DMS153 (cell line): ENCODE results near the gene MYNN.
"Not testable (repeated sequence)": the region's sequence is repeated elsewhere in the genome, so short reads cannot be mapped to it uniquely, and the experiment has no call there.

ENCODE experiments used
- DNase-seq: peaks from one replicate; lab custom pipeline; 2025; lab: John Stamatoyannopoulos, UW

Gene MYNN

GRCh38 chr3:169772897-169773816, at the start of gene MYNN:
Gene MYNN (plus strand): TSS chr3:169773396. CDS start chr3:169774296, 900 bp downstream.
- peak; percentile 78 for DNase-seq

DNA sequence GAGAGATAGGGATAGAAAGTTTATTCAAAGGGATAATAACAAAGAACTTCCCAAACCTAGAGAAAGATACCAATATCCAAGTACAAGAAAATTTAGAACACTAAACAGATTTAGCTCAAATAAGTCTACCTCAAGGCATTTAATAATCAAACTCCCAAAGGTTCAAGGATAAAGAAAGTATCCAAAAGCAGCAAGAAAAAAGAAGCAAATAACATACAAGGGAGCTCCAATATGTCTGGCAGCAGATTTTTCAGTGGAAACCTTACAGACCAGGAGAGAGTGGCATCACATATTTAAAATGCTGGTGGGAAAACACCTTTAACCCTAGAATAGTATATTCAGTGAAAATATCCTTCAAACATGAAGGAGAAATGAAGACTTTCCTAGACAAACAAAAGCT, 41.3 kb upstream of the MYNN start:
- not testable (repeated sequence) for DNase-seq

GRCh38 chr3:169739067-169739466, 34.1 kb upstream of the MYNN start:
- no peak for DNase-seq

GRCh38 chr3:169744366-169745054, 28.7 kb upstream of the MYNN start:
- no peak for DNase-seq

DNA sequence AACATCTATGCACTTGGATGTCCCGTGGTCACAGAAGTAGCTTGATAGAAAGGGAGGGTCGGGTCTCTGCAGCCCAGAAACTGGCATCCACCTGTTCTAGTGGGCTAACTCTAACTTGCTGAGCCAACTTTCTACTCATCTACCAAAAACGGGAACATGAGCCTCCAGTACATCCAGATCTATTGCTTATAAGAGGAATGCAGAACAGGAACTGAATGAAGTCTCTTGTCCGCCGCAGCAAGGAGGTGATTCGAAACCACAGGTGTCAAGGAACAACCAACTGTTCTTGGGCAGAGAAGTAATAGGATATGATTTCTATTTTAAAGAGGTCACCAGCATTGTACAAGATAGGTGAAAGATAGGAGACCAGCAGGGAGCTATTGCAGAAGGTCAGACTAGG, 26.3 kb upstream of the MYNN start:
- DNase-seq = no peak

DNA sequence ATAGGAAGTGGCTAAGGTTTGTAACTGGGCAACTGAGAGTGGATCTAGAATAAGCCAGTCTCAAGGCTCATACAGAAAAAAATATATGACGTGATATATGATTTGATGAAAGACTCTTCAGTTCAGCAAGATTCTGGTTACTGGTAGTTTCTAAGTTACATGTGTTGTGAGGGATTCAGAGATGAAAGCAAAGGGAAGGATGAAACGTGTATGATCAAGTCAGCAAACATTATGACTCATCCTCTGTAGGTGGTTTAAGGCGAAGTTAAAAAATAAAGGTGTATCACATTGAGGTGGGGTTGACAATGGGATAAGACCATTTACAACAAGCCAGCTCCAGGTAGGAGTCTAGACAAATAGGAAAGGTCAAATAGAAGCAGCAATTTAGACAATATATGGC, 24.5 kb upstream of the MYNN start:
- DNase-seq = no peak

DNA sequence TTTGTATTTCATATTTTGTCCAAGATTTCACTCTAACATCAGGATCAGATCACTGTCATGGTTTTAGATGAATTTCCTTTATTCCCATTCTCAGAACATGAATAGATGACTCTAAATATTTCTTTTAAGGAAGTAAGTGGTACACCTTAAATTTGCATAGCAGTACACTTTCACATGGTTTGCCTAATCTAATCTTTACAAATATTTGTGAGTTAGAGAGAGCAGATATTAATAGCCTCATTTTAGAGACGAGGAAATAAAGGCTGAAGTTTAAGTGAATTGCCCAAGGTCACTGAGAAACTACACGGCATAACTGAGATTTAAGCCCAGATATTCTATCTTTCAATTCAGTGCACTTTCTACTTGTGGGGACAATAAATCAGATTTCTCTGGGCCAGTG, 22.5 kb upstream of the MYNN start:
- DNase-seq = no peak

DNA sequence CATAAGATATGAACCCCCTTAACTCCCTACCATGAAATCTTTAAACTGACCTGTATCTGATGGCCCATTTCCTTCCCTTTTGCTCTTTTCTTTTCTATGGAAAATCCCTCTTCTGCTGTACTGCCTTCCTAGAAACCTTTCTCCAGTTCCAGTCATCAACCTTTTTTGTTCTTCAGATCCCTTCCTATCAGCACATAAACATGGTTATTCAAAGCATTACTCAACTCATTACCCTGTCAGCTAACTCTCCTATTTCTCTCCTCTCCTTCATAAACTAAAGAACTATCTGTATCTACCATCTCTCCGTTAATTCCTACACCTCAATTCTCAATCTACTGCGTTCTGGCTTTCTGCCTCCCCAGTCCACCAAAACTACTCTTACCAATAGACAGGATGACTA, 21.3 kb upstream of the MYNN start:
- DNase-seq = no peak

- DNase-seq = no peak
Measured at GRCh38 chr3:169754711-169755110, 18.5 kb upstream of the MYNN start.

GRCh38 chr3:169755488-169755887, 17.7 kb upstream of the MYNN start:
- no peak for DNase-seq

DNA sequence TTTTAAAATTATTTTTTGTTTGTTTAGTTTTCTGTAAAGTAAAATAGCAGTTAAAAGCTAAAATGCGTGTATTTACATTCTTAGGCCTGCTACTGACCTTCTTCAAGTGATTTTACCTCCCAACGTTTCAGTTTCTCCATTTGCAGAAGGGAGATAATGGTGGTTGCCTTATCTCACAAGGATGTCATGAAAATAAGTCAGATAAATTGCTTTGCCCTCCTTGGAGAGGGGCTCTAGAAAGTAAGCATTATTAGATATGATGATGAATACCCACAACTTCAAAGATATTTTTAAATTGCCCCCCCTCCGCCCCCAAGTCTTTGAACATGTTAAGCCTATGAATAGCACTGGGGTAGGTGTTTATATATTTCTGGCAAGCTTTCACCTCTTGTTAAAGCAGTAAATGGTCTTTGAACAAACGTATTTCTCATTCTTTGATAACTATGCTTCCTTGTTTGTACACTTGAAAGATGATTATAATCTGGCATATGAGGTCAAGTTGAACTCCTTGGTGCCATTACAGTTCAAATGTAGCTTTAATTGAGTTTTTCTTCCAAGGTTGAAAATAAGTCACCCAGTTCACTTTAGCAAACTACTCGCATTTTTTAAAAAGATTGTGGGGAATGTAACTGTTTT, 14.7 kb upstream of the MYNN start:
- no peak for DNase-seq

- DNase-seq = no peak
Measured at GRCh38 chr3:169759256-169759655, 13.9 kb upstream of the MYNN start.

- DNase-seq = no peak
Measured at GRCh38 chr3:169760479-169760878, 12.7 kb upstream of the MYNN start.

DNA sequence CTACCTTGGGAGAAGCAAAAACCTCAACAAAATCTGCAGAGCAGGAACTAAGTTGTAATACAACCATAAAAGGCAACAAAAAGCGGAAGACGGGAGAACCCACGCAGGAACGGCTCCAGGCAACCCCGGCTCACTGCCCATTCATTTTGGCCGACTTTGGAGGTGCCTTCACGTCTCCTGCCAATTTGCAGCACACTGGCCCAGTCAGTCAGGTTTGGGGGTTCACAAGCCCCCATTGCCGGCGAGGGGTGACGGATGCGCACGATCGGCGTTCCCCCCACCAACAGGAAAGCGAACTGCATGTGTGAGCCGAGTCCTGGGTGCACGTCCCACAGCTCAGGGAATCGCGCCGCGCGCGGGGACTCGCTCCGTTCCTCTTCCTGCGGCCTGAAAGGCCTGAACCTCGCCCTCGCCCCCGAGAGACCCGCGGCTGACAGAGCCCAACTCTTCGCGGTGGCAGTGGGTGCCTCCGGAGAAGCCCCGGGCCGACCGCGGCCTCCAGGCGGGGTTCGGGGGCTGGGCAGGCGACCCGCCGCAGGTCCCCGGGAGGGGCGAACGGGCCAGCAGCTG, 8.8 kb upstream of the MYNN start:
- no peak for DNase-seq

DNA sequence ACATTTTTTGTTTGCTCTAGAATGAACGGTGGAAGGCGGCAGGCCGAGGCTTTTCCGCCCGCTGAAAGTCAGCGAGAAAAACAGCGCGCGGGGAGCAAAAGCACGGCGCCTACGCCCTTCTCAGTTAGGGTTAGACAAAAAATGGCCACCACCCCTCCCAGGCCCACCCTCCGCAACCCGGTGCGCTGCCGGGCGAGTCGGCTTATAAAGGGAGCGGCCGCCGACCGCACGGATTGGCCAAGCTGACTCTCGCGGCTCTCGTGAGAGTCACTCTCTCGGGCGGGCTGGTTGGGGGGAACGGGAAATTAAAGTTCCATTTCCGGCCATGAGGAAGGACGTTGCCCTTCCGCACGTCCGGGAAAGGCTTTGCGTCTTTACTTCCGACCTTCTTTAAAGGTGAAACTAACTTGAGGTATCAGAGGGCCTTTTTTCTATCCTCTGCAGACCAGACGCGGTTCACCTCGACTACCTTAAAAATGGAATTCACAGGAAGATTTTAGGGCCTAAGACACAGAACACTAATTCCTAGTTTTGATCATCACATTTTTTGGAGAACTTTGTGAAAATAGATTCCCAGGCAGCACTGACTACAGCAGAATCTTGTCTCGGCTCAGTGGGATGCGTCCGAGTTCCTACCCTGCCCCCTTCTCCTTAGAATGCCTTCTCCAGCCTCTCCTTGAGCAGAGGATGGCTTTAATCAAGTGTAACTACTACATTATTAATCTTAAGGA, 8.1 kb upstream of the MYNN start, which contains the start of gene TERC:
Gene TERC (minus strand): TSS at position 179 of the 731 bp plus-strand sequence.
- DNase-seq = peak; percentile 92

DNA sequence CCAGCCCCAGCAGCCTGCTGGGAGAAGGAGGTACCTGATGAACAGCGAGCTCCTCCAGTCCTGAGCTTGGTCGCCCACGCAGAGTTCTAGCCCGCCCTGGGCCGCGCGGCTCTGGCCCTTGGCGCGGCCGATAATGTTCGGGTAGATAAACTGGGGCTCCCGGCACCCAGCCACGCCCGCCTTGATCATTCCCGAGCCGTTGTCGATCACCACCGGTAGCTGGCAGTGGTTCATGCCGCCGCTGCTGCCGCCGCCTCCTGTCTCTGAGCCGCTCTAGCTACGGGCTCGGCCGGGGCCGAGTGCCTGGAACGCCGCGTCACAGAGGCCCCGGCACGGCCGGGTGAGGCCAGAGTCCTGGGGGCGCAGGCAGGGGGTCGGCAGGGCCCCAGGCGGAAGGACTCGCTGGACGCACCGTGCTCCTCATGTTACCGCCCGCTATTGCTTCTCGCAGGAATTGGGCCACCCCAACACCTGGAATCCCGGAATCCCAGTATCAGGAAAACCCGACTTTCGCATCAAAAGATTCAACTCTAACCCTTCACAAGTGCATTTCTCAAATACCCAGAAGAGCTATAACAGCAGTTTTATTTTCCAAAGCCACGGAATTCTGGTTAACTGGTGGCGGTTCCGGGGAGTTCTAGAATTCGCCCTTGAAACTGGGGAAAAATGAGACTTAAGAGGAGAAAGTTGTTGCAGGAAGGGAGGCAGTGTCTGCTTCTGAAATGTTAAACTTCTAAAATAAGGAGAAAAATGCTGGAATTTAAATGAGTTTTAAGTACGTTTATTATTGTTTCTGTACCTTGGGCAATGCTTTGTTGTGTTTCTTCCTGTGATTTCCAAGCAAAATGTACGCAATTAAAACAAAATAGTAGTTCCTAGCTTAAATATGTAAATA, 3.7 kb upstream of the MYNN start, which contains the start of gene ACTRT3:
Gene ACTRT3 (minus strand): TSS at position 275 of the 895 bp plus-strand sequence. CDS start 41 bp downstream, at position 234.
- DNase-seq = peak; percentile 39

DNA sequence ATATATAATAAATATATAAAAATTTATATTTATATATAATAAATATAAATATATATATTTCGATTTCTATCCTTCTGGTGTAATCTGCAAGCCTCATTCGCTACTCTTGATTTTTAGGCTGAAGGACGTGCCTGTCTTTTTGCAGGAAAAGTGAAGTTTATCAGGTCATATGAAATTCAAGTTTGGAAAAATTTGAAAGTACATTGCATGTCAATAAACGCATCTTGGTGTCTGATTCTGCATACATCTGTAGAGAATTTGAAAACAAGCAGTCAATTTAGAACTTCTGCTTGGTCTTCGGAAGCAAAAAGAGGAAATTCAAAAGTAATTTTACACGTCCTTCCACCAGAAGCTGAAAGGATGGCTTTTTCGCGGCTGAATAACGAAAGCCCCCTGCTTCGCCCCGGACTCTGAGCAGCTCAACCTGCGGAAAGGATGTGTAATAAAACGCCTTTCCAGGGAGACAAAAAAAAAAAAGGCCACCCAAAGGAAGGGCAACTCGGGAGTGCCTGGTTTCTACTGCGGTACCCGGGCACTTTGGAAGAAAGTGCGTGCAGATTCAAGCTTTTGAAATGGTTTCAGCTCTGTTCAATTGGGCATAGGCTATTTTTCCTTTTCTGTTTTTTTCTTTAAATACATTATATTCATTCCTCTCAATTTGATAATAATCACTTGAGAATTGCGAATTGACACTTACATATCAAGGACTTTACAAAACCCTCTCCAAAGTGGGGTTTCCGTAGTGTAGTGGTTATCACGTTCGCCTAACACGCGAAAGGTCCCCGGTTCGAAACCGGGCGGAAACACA, 1.5 kb upstream of the MYNN start:
- DNase-seq = peak; percentile 88

DNA sequence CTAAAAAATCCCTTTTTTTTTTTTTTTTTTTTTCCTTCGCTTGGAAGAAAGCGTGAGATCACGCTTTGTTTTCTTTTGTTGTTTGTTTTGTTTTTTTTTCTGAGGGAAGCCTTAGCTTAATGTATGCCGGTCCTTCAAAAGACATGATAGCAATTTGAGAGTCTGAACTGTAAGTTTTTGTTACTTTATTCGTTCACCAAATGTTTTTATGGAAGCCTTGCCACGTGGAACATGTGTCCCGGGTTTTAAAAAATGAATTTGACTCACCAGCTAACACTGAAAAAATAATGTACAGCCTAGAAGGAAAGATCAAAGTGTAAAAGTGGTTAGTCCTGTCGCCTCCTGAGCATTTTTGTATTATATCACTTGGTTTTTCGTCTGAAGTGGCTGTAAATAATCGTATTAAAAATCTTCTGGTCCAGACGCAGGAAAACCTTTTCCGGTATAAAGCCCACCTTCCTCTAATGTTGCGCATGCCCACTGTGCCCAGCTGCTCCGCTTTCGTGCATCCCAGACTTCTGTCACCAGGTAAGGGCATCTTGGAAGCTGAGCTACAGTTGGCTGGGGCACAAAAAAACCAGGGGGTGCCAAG, 795 bp upstream of the MYNN start:
- DNase-seq = peak; percentile 79

DNA sequence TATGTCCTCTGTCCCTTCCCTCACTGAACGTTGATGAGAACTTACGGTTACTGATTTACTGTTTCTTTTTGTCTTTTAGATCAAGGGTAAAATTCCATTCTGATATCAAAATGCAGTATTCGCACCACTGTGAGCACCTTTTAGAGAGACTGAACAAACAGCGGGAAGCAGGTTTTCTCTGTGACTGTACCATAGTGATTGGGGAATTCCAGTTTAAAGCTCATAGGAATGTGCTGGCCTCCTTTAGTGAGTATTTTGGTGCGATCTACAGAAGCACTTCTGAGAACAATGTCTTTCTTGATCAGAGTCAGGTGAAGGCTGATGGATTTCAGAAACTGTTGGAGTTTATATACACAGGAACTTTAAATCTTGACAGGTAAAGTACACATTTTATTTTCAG, 990 bp downstream of the MYNN start:
- no peak for DNase-seq
